HPDE6-E6E7 (cell line): Measurements from ENCODE around the gene KHDRBS2.
"Not testable (repeated sequence)": the region's sequence is repeated elsewhere in the genome, so short reads cannot be mapped to it uniquely, and the experiment has no call there.

Source experiments
- DNase-seq: peaks from one replicate; pipeline ENCODE4 v3.0.0; 2011; ENCODE audit warnings: missing footprints; ENCODE audit errors: extremely low spot score

Gene KHDRBS2

GRCh38 chr6:61868507-61869080 lies 417.4 kb downstream of the KHDRBS2 start:
- no peak for DNase-seq

GRCh38 chr6:61867635-61868034 lies 418.4 kb downstream of the KHDRBS2 start:
- DNase-seq: no peak

- no peak for DNase-seq
Observed at GRCh38 chr6:61857541-61857940, 428.5 kb downstream of the KHDRBS2 start.

GRCh38 chr6:61841958-61842357 lies 444.1 kb downstream of the KHDRBS2 start:
- no peak for DNase-seq

- DNase-seq: no peak
Observed at GRCh38 chr6:61835237-61835636, 450.8 kb downstream of the KHDRBS2 start.

GRCh38 chr6:61833176-61833755 lies 452.8 kb downstream of the KHDRBS2 start:
- no peak for DNase-seq

- DNase-seq: no peak
Observed at GRCh38 chr6:61817716-61818115, 468.3 kb downstream of the KHDRBS2 start.

- DNase-seq: no peak
Observed at GRCh38 chr6:61810047-61810446, 476.0 kb downstream of the KHDRBS2 start.

GRCh38 chr6:61809004-61809595 lies 476.9 kb downstream of the KHDRBS2 start:
- DNase-seq: peak; percentile 11

GRCh38 chr6:61787998-61788397 lies 498.0 kb downstream of the KHDRBS2 start:
- DNase-seq: no peak

- not testable (repeated sequence) for DNase-seq
Observed at GRCh38 chr6:61769446-61769845, 516.6 kb downstream of the KHDRBS2 start.

GRCh38 chr6:61755739-61756138 lies 530.3 kb downstream of the KHDRBS2 start:
- no peak for DNase-seq

GRCh38 chr6:61751986-61752385 lies 534.0 kb downstream of the KHDRBS2 start:
- no peak for DNase-seq

- DNase-seq: no peak
Observed at GRCh38 chr6:61745994-61746393, 540.0 kb downstream of the KHDRBS2 start.

- peak; percentile 1 for DNase-seq
Observed at GRCh38 chr6:61711849-61712248, 574.2 kb downstream of the KHDRBS2 start.

- no peak for DNase-seq
Observed at GRCh38 chr6:61688165-61688564, 597.9 kb downstream of the KHDRBS2 start.

- DNase-seq: no peak
Observed at GRCh38 chr6:61682562-61682961, 603.5 kb downstream of the KHDRBS2 start.

- DNase-seq: no peak
Observed at GRCh38 chr6:61679625-61680024, 606.4 kb downstream of the KHDRBS2 start.

- DNase-seq: no peak
Observed at GRCh38 chr6:61675734-61676133, 610.3 kb downstream of the KHDRBS2 start.

GRCh38 chr6:61649845-61650244 lies 636.2 kb downstream of the KHDRBS2 start:
- DNase-seq: no peak

- no peak for DNase-seq
Observed at GRCh38 chr6:61640463-61640862, 645.6 kb downstream of the KHDRBS2 start.
